ENCODE measurements around the gene AGPAT3. TPM values are rescaled to one million over a fixed set of nuclear protein-coding genes. Genes with fewer than 3 reads are reported as not detected.

The AGPAT3 gene
- total RNA-seq, 1 experiment from 2014 or later, result 13.0 TPM

DNA sequence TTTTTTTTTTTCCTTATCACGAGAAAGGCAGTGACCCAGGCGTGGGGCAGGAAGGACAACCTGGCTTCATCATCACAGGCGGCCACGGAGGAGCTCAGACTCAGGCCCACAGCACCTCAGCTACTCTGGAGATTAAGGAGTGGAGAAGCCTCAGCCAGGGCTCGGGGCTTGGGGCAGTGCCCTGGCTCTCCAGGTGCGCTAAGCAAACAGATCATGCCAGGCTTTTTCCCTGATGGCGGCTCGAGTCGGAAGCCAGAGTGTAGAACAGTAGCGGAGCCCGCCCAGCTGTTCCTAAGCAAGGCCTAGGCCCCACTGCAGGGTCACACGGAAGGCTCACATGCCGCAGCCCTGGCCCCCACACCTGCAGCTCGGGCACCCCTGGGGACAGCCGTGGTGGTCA lies 70.7 kb downstream of the AGPAT3 start:
- H3K56ac ChIP-seq (ENCODE audit: insufficient read length, low read depth, low read length), result no peak overlapping the region
- H3K9ac ChIP-seq (ENCODE audit: extremely low read depth, insufficient read length, low read length), result no peak overlapping the region
- no peak overlapping the region for H2AK5ac ChIP-seq (ENCODE audit: insufficient read length, low read length)
- peaks cover 15 to 23% of the 10 kb centered on the region in 2 experiments for H3K4me1 Mint-ChIP-seq
- H3K27ac Mint-ChIP-seq, result peak overlapping the region in 1 of 3 experiments; percentile 72; a peak in 2 of 7 replicates
- no peak overlapping the region for H3K27ac ChIP-seq (ENCODE audit: insufficient read length, low read depth, low read length)
- no peak overlapping the region for H3K23ac ChIP-seq (ENCODE audit: insufficient read length, low read depth, low read length)
- H4K8ac ChIP-seq (replicated peaks; ENCODE audit: insufficient read length, low read depth, low read length), result no peak overlapping the region
- no peak for TF ChIP-seq CTCF (conservative IDR thresholded peaks at IDR 0.05)
- no peaks in the 10 kb centered on the region for H4K20me1 ChIP-seq (ENCODE audit: control insufficient read depth, insufficient read depth, insufficient read length)
- no peak overlapping the region for H3K4me3 Mint-ChIP-seq
- no peak overlapping the region for H4K5ac ChIP-seq (ENCODE audit: insufficient read length, low read depth, low read length)
- no peak overlapping the region for H2AFZ ChIP-seq (ENCODE audit: low read length)
- no peak overlapping the region for H3K18ac ChIP-seq (ENCODE audit: insufficient read length, low read depth, low read length)
- H3K79me2 ChIP-seq (ENCODE audit: insufficient read depth, low read length), result no peaks in the 10 kb centered on the region
- H3K27me3 ChIP-seq (ENCODE audit: insufficient read depth, low read length), result no peaks in the 10 kb centered on the region
- no peak overlapping the region for H2BK12ac ChIP-seq (ENCODE audit: insufficient read length, low read depth, low read length)
- no peaks in the 10 kb centered on the region for H3K23me2 ChIP-seq (ENCODE audit: insufficient read length, low read depth, low read length, poor library complexity, severe bottlenecking)
- no peak for DNase-seq
- H3T11ph ChIP-seq (ENCODE audit: low read length), result no peak overlapping the region
- H3K27me3 Mint-ChIP-seq (ENCODE audit: low read depth), result no peaks in the 10 kb centered on the region
- no peak overlapping the region for H3K4ac ChIP-seq (ENCODE audit: low read depth, low read length)
- no peaks in the 10 kb centered on the region; a peak in 1 of 7 replicates for H3K36me3 Mint-ChIP-seq (ENCODE audit: insufficient read depth in 1 of 3, low read depth in 3 of 3)
- H2BK20ac ChIP-seq (ENCODE audit: low read depth, low read length, poor library complexity, severe bottlenecking), result no peak overlapping the region
- H3K4me2 ChIP-seq (ENCODE audit: insufficient read depth, insufficient read length, low read length), result no peak overlapping the region
- H3K9me3 Mint-ChIP-seq, result no peaks in the 10 kb centered on the region
- no CpG with 5 or more reads among the region's 15 CpGs for WGBS (ENCODE audit: extremely low coverage, insufficient read length, low lambda C conversion rate)
- H3K14ac ChIP-seq (ENCODE audit: insufficient read depth, low read length), result no peak overlapping the region; the same call in 1 of the 2 replicates
- H2BK15ac ChIP-seq (ENCODE audit: low read depth, low read length), result no peak overlapping the region
- H3K9me3 ChIP-seq (ENCODE audit: control insufficient read depth, low read depth, low read length), result no peaks in the 10 kb centered on the region
- H3K4me1 ChIP-seq (ENCODE audit: insufficient read depth, low read length), result no peaks in the 10 kb centered on the region
- H2BK120ac ChIP-seq (ENCODE audit: low read depth, low read length, poor library complexity, severe bottlenecking), result no peak overlapping the region
- H2BK5ac ChIP-seq (ENCODE audit: insufficient read length, low read length), result no peak overlapping the region
- H4K91ac ChIP-seq (ENCODE audit: insufficient read length, low read depth, low read length), result no peak overlapping the region
- H3K79me1 ChIP-seq (ENCODE audit: insufficient read depth, low read depth, low read length, poor library complexity, severe bottlenecking), result no peaks in the 10 kb centered on the region
